IPS-15b (cell line): ENCODE measurements around the gene PAPLN.

Source experiments
- H3K27me3 ChIP-seq: one replicate; pipeline ENCODE4 v1.6.1; 2013; ENCODE audit warnings: low read length; ENCODE audit not compliant: control insufficient read depth, insufficient read depth
- H3K36me3 ChIP-seq: one replicate; pipeline ENCODE4 v1.6.1; 2013; ENCODE audit warnings: low read length; ENCODE audit not compliant: control insufficient read depth, insufficient read depth
- H3K4me1 ChIP-seq: one replicate; pipeline ENCODE4 v1.6.1; 2013; ENCODE audit warnings: mild to moderate bottlenecking, low read length; ENCODE audit not compliant: control insufficient read depth, insufficient read depth
- H3K4me3 ChIP-seq: one replicate; pipeline ENCODE4 v1.5.1; 2013; ENCODE audit warnings: low read depth, low read length
- H3K9ac ChIP-seq: one replicate; pipeline ENCODE4 v1.6.1; 2013; ENCODE audit warnings: low read depth, mild to moderate bottlenecking, low read length
- H3K9me3 ChIP-seq: one replicate; pipeline ENCODE4 v1.6.1; 2013; ENCODE audit warnings: mild to moderate bottlenecking, low read length; ENCODE audit not compliant: control insufficient read depth, insufficient read depth

PAPLN gene

GRCh38 chr14:73250317-73250713 lies 13.0 kb downstream of the PAPLN start:
- Histone ChIP-seq H3K27me3 (no peaks in the 10 kb centered on the region), H3K9ac (no peak overlapping the region), H3K36me3 (peaks cover 4% of the 10 kb centered on the region), H3K4me3 (no peak overlapping the region), H3K9me3 (no peaks in the 10 kb centered on the region), H3K4me1 (no peaks in the 10 kb centered on the region)

- Histone ChIP-seq H3K27me3 (no peaks in the 10 kb centered on the region), H3K4me1 (no peaks in the 10 kb centered on the region), H3K9me3 (no peaks in the 10 kb centered on the region), H3K36me3 (peaks cover 8% of the 10 kb centered on the region), H3K4me3 (no peak overlapping the region), H3K9ac (no peak overlapping the region)
These were observed 13.6 kb downstream of the PAPLN start for GRCh38 chr14:73250781-73251500.

- Histone ChIP-seq H3K36me3 (peaks cover 10% of the 10 kb centered on the region), H3K9me3 (no peaks in the 10 kb centered on the region), H3K4me1 (no peaks in the 10 kb centered on the region), H3K4me3 (no peak overlapping the region), H3K9ac (no peak overlapping the region), H3K27me3 (no peaks in the 10 kb centered on the region)
These were observed 14.4 kb downstream of the PAPLN start for GRCh38 chr14:73251516-73252215.

GRCh38 chr14:73252491-73253322 lies 15.4 kb downstream of the PAPLN start:
- Histone ChIP-seq H3K4me1 (no peaks in the 10 kb centered on the region), H3K4me3 (no peak overlapping the region), H3K9me3 (no peaks in the 10 kb centered on the region), H3K27me3 (no peaks in the 10 kb centered on the region), H3K9ac (no peak overlapping the region), H3K36me3 (peaks cover 10% of the 10 kb centered on the region)

- Histone ChIP-seq H3K27me3 (no peaks in the 10 kb centered on the region), H3K9me3 (no peaks in the 10 kb centered on the region), H3K4me1 (no peaks in the 10 kb centered on the region), H3K9ac (no peak overlapping the region), H3K36me3 (peaks cover 10% of the 10 kb centered on the region), H3K4me3 (no peak overlapping the region)
These were observed 16.0 kb downstream of the PAPLN start for GRCh38 chr14:73253323-73253610.

- Histone ChIP-seq H3K27me3 (no peaks in the 10 kb centered on the region), H3K4me1 (no peaks in the 10 kb centered on the region), H3K9ac (no peak overlapping the region), H3K9me3 (no peaks in the 10 kb centered on the region), H3K36me3 (peaks cover 10% of the 10 kb centered on the region), H3K4me3 (no peak overlapping the region)
These were observed 16.4 kb downstream of the PAPLN start for GRCh38 chr14:73253721-73254120.

- no peaks in the 10 kb centered on the region for H3K4me1 ChIP-seq
- H3K9ac ChIP-seq, result no peak overlapping the region
- peaks cover 15% of the 10 kb centered on the region for H3K36me3 ChIP-seq
- H3K4me3 ChIP-seq, result no peak overlapping the region
- H3K27me3 ChIP-seq, result no peaks in the 10 kb centered on the region
- no peaks in the 10 kb centered on the region for H3K9me3 ChIP-seq
These were observed 17.1 kb downstream of the PAPLN start for GRCh38 chr14:73254247-73255004.

GRCh38 chr14:73255005-73255400 lies 17.7 kb downstream of the PAPLN start:
- no peaks in the 10 kb centered on the region for H3K9me3 ChIP-seq
- no peak overlapping the region for H3K9ac ChIP-seq
- H3K4me1 ChIP-seq, result no peaks in the 10 kb centered on the region
- H3K4me3 ChIP-seq, result no peak overlapping the region
- no peaks in the 10 kb centered on the region for H3K27me3 ChIP-seq
- peaks cover 15% of the 10 kb centered on the region for H3K36me3 ChIP-seq

- H3K9ac ChIP-seq, result no peak overlapping the region
These were observed 18.5 kb downstream of the PAPLN start for GRCh38 chr14:73255693-73256225.

GRCh38 chr14:73258076-73258475 lies 20.8 kb downstream of the PAPLN start:
- Histone ChIP-seq H3K4me1 (no peaks in the 10 kb centered on the region), H3K9ac (no peak overlapping the region), H3K4me3 (no peak overlapping the region), H3K9me3 (no peaks in the 10 kb centered on the region), H3K27me3 (no peaks in the 10 kb centered on the region), H3K36me3 (peaks cover 22% of the 10 kb centered on the region)

More at GRCh38 chr14:73255693-73256225, 18.5 kb downstream of the PAPLN start:
- H3K27me3 ChIP-seq, result no peaks in the 10 kb centered on the region
- H3K4me3 ChIP-seq, result no peak overlapping the region
- peaks cover 15% of the 10 kb centered on the region for H3K36me3 ChIP-seq
- H3K4me1 ChIP-seq, result no peaks in the 10 kb centered on the region
- no peaks in the 10 kb centered on the region for H3K9me3 ChIP-seq
